Transverse colon (tissue), 4 donors: ENCODE results near the gene SNORC.

Experiments used
- EP300 ChIP-seq: sonication (generic); formaldehyde crosslinking; IDR thresholded peaks from one replicate; pipeline ENCODE4 v1.6.1; 2017; ENCODE audit warnings: antibody characterized with exemption, low read depth
- POLR2A ChIP-seq: fragments of 450-650 bp; IDR thresholded peaks from one replicate; pipeline ENCODE4 v1.6.1; 2016; ENCODE audit warnings: antibody characterized with exemption, mild to moderate bottlenecking, moderate library complexity
- POLR2AphosphoS5 ChIP-seq, 3 donors: sonication (generic); formaldehyde crosslinking; IDR thresholded peaks; one replicate each; pipeline ENCODE4 v1.6.1; 2016; ENCODE audit warnings: antibody characterized with exemption in 3 of 3
- TF ChIP-seq, protein P1 (sequence below), 5 experiments: fragments of 200-600 bp in 3 of 5; fragments of 450-650 bp in 2 of 5; sonication (generic) in 3 of 5; IDR thresholded peaks; 1 replicate in 2 of 5; 2 replicates in 3 of 5; pipeline ENCODE4 v1.5.1; 2016 to 2017; ENCODE audit warnings: antibody characterized with exemption in 5 of 5, inconsistent platforms in 3 of 5, mild to moderate bottlenecking in 2 of 5, moderate library complexity in 1 of 5

- TF ChIP-seq, protein P1, sequence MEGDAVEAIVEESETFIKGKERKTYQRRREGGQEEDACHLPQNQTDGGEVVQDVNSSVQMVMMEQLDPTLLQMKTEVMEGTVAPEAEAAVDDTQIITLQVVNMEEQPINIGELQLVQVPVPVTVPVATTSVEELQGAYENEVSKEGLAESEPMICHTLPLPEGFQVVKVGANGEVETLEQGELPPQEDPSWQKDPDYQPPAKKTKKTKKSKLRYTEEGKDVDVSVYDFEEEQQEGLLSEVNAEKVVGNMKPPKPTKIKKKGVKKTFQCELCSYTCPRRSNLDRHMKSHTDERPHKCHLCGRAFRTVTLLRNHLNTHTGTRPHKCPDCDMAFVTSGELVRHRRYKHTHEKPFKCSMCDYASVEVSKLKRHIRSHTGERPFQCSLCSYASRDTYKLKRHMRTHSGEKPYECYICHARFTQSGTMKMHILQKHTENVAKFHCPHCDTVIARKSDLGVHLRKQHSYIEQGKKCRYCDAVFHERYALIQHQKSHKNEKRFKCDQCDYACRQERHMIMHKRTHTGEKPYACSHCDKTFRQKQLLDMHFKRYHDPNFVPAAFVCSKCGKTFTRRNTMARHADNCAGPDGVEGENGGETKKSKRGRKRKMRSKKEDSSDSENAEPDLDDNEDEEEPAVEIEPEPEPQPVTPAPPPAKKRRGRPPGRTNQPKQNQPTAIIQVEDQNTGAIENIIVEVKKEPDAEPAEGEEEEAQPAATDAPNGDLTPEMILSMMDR (IDR thresholded peaks at IDR 0.05) = no peak
- TF ChIP-seq POLR2A = no peak
- TF ChIP-seq POLR2AphosphoS5 (IDR thresholded peaks at IDR 0.05) = no peak
- no peak for TF ChIP-seq EP300
Measured at GRCh38 chr2:232888839-232889529, 18.9 kb downstream of the SNORC start.
